ENCODE results near the gene SLC2A3. TPM values are rescaled to one million over a fixed set of nuclear protein-coding genes. Genes with fewer than 3 reads are reported as not detected.
"Not testable (repeated sequence)": the region's sequence is repeated elsewhere in the genome, so short reads cannot be mapped to it uniquely, and the experiment has no call there.

Gene SLC2A3
- total and polyA plus RNA-seq, 2 of the 13 experiments (the other 11 are each of a cell fraction or from before 2014, with no cell fraction given): 39.3 to 580 TPM

DNA sequence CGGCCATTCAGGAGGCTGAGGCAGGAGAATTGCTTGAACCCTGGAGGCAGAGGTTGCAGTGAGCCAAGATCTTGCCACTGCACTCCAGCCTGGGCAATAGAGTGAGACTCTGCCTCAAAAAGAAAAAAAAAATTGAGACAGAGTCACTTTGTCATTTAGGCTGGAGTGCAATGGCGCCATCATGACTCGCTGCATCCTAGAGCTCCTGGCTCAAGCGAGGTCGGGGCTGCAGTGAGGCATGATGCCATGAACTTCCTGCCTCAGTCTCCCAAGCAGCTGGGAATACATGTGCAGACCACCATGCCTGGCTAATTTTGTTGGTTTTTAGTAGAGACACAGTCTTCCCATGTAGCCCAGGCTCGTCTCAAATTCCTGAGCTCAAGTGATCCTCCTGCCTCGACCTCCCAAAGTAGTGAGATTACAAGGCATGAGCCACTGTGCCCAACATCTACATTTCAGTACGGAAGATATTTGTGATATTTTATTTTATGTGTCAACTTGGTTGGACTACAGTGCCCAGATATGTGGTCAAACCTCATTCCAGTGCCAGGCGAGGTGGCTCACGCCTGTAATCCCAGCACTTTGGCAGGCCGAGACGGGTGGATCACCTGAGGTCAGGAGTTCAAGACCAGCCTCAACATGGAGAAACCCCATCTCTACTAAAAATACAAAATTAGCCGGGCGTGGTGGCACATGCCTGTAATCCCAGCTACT lies 14.4 kb upstream of the SLC2A3 start:
- H3K4me2 ChIP-seq (ENCODE audit: low read depth, low read length); H3K79me2 ChIP-seq (ENCODE audit: insufficient read depth, low read length); intact Hi-C loops (cut with micrococcal nuclease; ENCODE audit: unreplicated experiment); H2AFZ ChIP-seq (ENCODE audit: low read length); H3K4me3 ChIP-seq (replicated peaks in 1 of 3; ENCODE audit: insufficient read depth in 1 of 3, low read depth in 2 of 3, low read length in 3 of 3); H4K20me1 ChIP-seq (ENCODE audit: insufficient read depth, low read length); H3K36me3 ChIP-seq (replicated peaks in 1 of 2; ENCODE audit: control insufficient read depth in 1 of 2, insufficient read depth in 2 of 2, low read length in 2 of 2); ATAC-seq; in situ Hi-C loops (cut with HindIII; ENCODE audit: extremely low pct_ligation_motif_present, low pct_unique_long_range_greater_than_20kb); BruUV-seq (replicated peaks); CTCF ChIA-PET (ENCODE audit: low intra/inter-chr PET ratio, low total read pairs); POLR2A ChIA-PET; H3K9me3 ChIP-seq (ENCODE audit: low read length); H3K27ac ChIP-seq (ENCODE audit: extremely low read length, insufficient read depth, low read length); H3K27me3 ChIP-seq (ENCODE audit: control insufficient read depth in 1 of 2, insufficient read depth in 2 of 2, low read length in 2 of 2); FAIRE-seq; DNase-seq (ENCODE audit: low spot score); H3K9ac ChIP-seq (ENCODE audit: insufficient read depth, low read depth, low read length): not testable (repeated sequence)
- TF ChIP-seq ZBTB33 (CRISPR knock-in tag; IDR thresholded peaks at IDR 0.05): 0 out of 2 replicates have a peak, but pooled peaks have one; percentile 7
- H3K4me1 ChIP-seq (ENCODE audit: insufficient read depth, low read length): peaks cover 15% of the 10 kb centered on the region
- WGBS (ENCODE audit: low lambda C conversion rate): 92% methylated on average over 12 of the region's 14 CpGs

DNA sequence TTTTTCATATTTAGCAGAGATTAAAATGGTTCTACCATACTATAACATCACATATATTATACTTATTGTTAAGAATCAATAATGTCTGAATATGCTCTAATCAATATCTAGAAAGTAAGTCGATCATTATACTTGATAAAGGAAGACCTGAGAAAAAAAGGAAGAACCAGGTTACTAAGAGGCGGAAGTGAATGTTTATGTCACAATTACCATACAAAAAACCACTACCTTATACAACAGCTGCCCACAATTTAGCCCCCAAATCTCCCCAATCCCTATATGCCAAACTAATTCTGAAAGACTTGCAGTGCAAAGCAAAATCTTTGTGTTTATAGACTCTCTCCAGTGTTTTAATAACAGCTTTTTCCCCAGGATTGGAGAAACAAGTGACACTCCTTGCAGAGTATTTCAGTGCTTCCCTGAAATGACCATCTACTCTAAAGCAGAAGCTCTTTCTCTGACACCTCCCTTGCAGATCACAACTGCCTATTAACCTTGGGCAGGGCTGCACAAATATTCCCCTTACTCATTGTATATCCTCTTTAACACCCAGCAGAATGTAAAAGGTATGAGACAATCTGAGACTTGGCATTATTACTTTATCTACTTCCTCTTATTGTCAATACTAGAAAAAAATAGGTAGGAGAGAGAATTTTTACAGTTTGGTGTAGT lies 12.7 kb upstream of the SLC2A3 start:
- ChIA-PET POLR2A (interaction anchor here (1.4 kb wide), 1 partner anchor 12 kb away, joined by 5 read pairs; no protein-coding TSS in a partner anchor), CTCF (ENCODE audit: low intra/inter-chr PET ratio, low total read pairs) (no interaction called here)
- ATAC-seq: peak; percentile 49
- Histone ChIP-seq H3K4me1 (ENCODE audit: insufficient read depth, low read length) (peaks cover 15% of the 10 kb centered on the region), H2AFZ (ENCODE audit: low read length) (no peak overlapping the region), H3K9me3 (ENCODE audit: low read length) (no peaks in the 10 kb centered on the region), H3K27ac (ENCODE audit: extremely low read length, insufficient read depth, low read length) (no peak overlapping the region), H3K27me3 (ENCODE audit: control insufficient read depth in 1 of 2, insufficient read depth in 2 of 2, low read length in 2 of 2) (no peaks in the 10 kb centered on the region), H3K4me3 (replicated peaks in 1 of 3; ENCODE audit: insufficient read depth in 1 of 3, low read depth in 2 of 3, low read length in 3 of 3) (no peak overlapping the region), H3K4me2 (ENCODE audit: low read depth, low read length) (peak overlapping the region; percentile 18), H3K79me2 (ENCODE audit: insufficient read depth, low read length) (no peaks in the 10 kb centered on the region), H3K9ac (ENCODE audit: insufficient read depth, low read depth, low read length) (0 out of 2 replicates have a peak overlapping the region, but pooled peaks have one; percentile 7), H4K20me1 (ENCODE audit: insufficient read depth, low read length) (no peaks in the 10 kb centered on the region), H3K36me3 (replicated peaks in 1 of 2; ENCODE audit: control insufficient read depth in 1 of 2, insufficient read depth in 2 of 2, low read length in 2 of 2) (no peaks in the 10 kb centered on the region)
- intact Hi-C loops (cut with micrococcal nuclease; ENCODE audit: unreplicated experiment): no loop called here
- BruUV-seq (replicated peaks): no TSS peak
- no peak for FAIRE-seq
- in situ Hi-C loops (cut with HindIII; ENCODE audit: extremely low pct_ligation_motif_present, low pct_unique_long_range_greater_than_20kb): no loop called here
- DNase-seq (ENCODE audit: low spot score): no peak
- WGBS (ENCODE audit: low lambda C conversion rate): 73% methylated on average over 2 of the region's 2 CpGs
- TF ChIP-seq, protein P1, sequence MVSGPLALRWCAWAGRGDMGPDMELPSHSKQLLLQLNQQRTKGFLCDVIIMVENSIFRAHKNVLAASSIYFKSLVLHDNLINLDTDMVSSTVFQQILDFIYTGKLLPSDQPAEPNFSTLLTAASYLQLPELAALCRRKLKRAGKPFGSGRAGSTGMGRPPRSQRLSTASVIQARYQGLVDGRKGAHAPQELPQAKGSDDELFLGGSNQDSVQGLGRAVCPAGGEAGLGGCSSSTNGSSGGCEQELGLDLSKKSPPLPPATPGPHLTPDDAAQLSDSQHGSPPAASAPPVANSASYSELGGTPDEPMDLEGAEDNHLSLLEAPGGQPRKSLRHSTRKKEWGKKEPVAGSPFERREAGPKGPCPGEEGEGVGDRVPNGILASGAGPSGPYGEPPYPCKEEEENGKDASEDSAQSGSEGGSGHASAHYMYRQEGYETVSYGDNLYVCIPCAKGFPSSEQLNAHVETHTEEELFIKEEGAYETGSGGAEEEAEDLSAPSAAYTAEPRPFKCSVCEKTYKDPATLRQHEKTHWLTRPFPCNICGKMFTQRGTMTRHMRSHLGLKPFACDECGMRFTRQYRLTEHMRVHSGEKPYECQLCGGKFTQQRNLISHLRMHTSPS (CRISPR knock-in tag; IDR thresholded peaks at IDR 0.05; ENCODE audit: low read depth): no peak
- TF ChIP-seq SP1 (IDR thresholded peaks at IDR 0.05) (no peak), SP1 (CRISPR knock-in tag; IDR thresholded peaks at IDR 0.05) (no peak), RFX5 (IDR thresholded peaks at IDR 0.05; ENCODE audit: low read depth, low read length) (no peak), ZBTB44 (CRISPR knock-in tag; IDR thresholded peaks at IDR 0.05) (no peak)
